SK-N-SH treated with all-trans-retinoic acid at 6 μM for 48 hours (cell line): ENCODE results near the gene ATG4C.

Source experiments
- ARNTL ChIP-seq: fragments of 450-650 bp; formaldehyde crosslinking; IDR thresholded peaks from 2 replicates; pipeline ENCODE4 v1.5.0; 2020; ENCODE audit warnings: low read depth, mild to moderate bottlenecking, moderate library complexity, borderline replicate concordance
- GLIS3 ChIP-seq: fragments of 250-450 bp; sonication (Bioruptor Pico); IDR thresholded peaks from 2 replicates; pipeline ENCODE4 v1.5.0; 2020; ENCODE audit warnings: mild to moderate bottlenecking, moderate library complexity
- PPARA ChIP-seq: fragments of 250-450 bp; sonication (Bioruptor Pico); IDR thresholded peaks from 2 replicates; pipeline ENCODE4 v1.5.0; 2020; ENCODE audit warnings: mild to moderate bottlenecking, borderline replicate concordance
- TCF4 ChIP-seq: fragments of 250-450 bp; sonication (Bioruptor Pico); IDR thresholded peaks from 2 replicates; pipeline ENCODE4 v1.8.0; 2021; ENCODE audit warnings: mild to moderate bottlenecking, moderate library complexity, borderline replicate concordance
- ZFP3 ChIP-seq: fragments of 250-450 bp; sonication (Bioruptor Pico); IDR thresholded peaks from 2 replicates; pipeline ENCODE4 v1.5.0; 2020; ENCODE audit warnings: mild to moderate bottlenecking, moderate library complexity
- ZFP30 ChIP-seq: fragments of 450-650 bp; formaldehyde crosslinking; IDR thresholded peaks from 2 replicates; pipeline ENCODE4 v1.5.0; 2022; ENCODE audit warnings: mild to moderate bottlenecking, moderate library complexity
- ZNF565 ChIP-seq: fragments of 450-650 bp; formaldehyde crosslinking; conservative IDR thresholded peaks from 2 replicates; pipeline ENCODE4 v1.5.0; 2020; ENCODE audit warnings: low read depth, mild to moderate bottlenecking, moderate library complexity
- ZNF8 ChIP-seq: fragments of 450-650 bp; formaldehyde crosslinking; IDR thresholded peaks from 2 replicates; pipeline ENCODE4 v1.5.0; 2020; ENCODE audit warnings: mild to moderate bottlenecking, moderate library complexity
- TF ChIP-seq, protein P1 (sequence below): fragments of 250-450 bp; sonication (Bioruptor Pico); IDR thresholded peaks from 2 replicates; pipeline ENCODE4 v1.5.1; 2020; ENCODE audit warnings: low read depth, mild to moderate bottlenecking, moderate library complexity
- TF ChIP-seq, protein P2 (sequence below): fragments of 250-450 bp; sonication (Bioruptor Pico); IDR thresholded peaks from 2 replicates; pipeline ENCODE4 v1.5.0; 2020; ENCODE audit warnings: mild to moderate bottlenecking, moderate library complexity

DNA sequence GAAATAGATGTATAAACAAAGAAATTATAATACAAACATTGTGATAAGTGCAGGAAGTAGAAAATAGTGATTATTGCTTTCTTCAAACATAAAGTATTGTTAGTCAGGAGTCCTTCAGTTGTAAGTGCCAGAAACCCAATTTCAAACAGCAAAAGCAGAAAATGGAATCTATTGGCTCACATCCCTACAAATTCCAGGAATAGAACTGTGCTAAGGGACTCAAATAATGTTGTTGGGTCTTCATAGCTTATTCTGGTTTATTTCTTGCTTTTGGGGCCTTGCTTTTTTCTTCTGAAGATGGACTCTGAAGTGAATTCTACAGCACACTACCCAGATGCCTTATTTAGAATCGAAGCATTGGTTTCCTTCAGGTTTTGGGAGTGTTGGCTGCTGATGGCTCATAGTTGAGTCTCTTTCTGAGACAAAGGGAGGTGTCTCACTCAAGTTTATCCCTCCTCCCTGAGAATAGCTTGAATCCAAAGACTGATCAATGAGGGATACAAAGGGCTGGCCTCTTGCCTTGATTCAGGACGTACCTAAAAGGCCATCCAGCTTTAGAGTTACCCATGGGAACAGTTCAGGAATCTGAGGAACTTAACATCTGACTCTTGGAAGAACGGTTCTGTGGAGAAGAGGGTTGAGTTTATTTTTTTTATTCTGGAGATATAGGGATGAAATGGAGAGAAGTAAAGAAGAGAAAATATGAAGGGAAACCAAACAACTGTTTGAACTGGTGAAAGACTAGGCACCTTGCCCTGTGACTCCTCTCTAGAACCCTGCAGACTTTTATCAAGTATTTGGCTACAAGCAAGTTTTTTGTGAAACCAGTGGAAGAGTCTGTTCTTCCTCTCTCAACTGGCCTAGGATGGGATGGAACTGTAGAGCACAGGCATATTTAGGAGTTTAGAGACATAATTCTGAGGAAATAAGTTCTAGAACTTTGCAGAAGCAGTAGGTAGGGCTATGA, 39.0 kb upstream of the ATG4C start:
- TF ChIP-seq ARNTL (CRISPR knock-in tag), result no peak
- TF ChIP-seq ZNF565 (CRISPR knock-in tag), result no peak
- TF ChIP-seq ZFP3 (CRISPR knock-in tag), result no peak
- TF ChIP-seq GLIS3 (CRISPR knock-in tag), result no peak
- TF ChIP-seq ZFP30 (CRISPR knock-in tag), result no peak
- TF ChIP-seq TCF4 (CRISPR knock-in tag), result no peak
- TF ChIP-seq, protein P1, sequence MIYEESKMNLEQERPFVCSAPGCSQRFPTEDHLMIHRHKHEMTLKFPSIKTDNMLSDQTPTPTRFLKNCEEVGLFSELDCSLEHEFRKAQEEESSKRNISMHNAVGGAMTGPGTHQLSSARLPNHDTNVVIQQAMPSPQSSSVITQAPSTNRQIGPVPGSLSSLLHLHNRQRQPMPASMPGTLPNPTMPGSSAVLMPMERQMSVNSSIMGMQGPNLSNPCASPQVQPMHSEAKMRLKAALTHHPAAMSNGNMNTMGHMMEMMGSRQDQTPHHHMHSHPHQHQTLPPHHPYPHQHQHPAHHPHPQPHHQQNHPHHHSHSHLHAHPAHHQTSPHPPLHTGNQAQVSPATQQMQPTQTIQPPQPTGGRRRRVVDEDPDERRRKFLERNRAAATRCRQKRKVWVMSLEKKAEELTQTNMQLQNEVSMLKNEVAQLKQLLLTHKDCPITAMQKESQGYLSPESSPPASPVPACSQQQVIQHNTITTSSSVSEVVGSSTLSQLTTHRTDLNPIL, result no peak
- TF ChIP-seq PPARA (CRISPR knock-in tag), result no peak
- TF ChIP-seq ZNF8, result no peak
- TF ChIP-seq, protein P2, sequence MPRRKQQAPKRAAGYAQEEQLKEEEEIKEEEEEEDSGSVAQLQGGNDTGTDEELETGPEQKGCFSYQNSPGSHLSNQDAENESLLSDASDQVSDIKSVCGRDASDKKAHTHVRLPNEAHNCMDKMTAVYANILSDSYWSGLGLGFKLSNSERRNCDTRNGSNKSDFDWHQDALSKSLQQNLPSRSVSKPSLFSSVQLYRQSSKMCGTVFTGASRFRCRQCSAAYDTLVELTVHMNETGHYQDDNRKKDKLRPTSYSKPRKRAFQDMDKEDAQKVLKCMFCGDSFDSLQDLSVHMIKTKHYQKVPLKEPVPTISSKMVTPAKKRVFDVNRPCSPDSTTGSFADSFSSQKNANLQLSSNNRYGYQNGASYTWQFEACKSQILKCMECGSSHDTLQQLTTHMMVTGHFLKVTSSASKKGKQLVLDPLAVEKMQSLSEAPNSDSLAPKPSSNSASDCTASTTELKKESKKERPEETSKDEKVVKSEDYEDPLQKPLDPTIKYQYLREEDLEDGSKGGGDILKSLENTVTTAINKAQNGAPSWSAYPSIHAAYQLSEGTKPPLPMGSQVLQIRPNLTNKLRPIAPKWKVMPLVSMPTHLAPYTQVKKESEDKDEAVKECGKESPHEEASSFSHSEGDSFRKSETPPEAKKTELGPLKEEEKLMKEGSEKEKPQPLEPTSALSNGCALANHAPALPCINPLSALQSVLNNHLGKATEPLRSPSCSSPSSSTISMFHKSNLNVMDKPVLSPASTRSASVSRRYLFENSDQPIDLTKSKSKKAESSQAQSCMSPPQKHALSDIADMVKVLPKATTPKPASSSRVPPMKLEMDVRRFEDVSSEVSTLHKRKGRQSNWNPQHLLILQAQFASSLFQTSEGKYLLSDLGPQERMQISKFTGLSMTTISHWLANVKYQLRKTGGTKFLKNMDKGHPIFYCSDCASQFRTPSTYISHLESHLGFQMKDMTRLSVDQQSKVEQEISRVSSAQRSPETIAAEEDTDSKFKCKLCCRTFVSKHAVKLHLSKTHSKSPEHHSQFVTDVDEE, result no peak
